ENCODE results near the gene ZNF33B. TPM values are rescaled to one million over a fixed set of nuclear protein-coding genes. Genes with fewer than 3 reads are reported as not detected.

The ZNF33B gene
- total RNA-seq, 1 donor from 2014 or later: 22.6 TPM

GRCh38 chr10:42635098-42635497, 3.3 kb downstream of the ZNF33B start:
- Histone ChIP-seq H3K4me3 (ENCODE audit: low read depth, low read length) (no peak overlapping the region), H3K36me3 (ENCODE audit: control insufficient read depth, insufficient read depth, low read length) (no peaks in the 10 kb centered on the region), H3K27me3 (ENCODE audit: control insufficient read depth, insufficient read depth, low read length) (no peaks in the 10 kb centered on the region)
- no peak for TF ChIP-seq CTCF (IDR thresholded peaks at IDR 0.05; ENCODE audit: insufficient read depth, low read length, severe bottlenecking)
- DNase-seq (ENCODE audit: low read depth) (no peak), FAIRE-seq (no peak)

GRCh38 chr10:42632564-42632963, 5.8 kb downstream of the ZNF33B start:
- no peak for TF ChIP-seq CTCF (IDR thresholded peaks at IDR 0.05; ENCODE audit: insufficient read depth, low read length, severe bottlenecking)
- DNase-seq (ENCODE audit: low read depth) (no peak), FAIRE-seq (no peak)
- H3K36me3 ChIP-seq (ENCODE audit: control insufficient read depth, insufficient read depth, low read length): no peaks in the 10 kb centered on the region
- H3K27me3 ChIP-seq (ENCODE audit: control insufficient read depth, insufficient read depth, low read length): no peaks in the 10 kb centered on the region
- no peak overlapping the region for H3K4me3 ChIP-seq (ENCODE audit: low read depth, low read length)

- no peak for DNase-seq (ENCODE audit: low read depth)
These were observed 7.7 kb downstream of the ZNF33B start for GRCh38 chr10:42630537-42631134.

GRCh38 chr10:42623929-42624328, 14.4 kb downstream of the ZNF33B start:
- FAIRE-seq (no peak), DNase-seq (ENCODE audit: low read depth) (no peak)
- Histone ChIP-seq H3K27me3 (ENCODE audit: control insufficient read depth, insufficient read depth, low read length) (no peaks in the 10 kb centered on the region), H3K4me3 (ENCODE audit: low read depth, low read length) (no peak overlapping the region), H3K36me3 (ENCODE audit: control insufficient read depth, insufficient read depth, low read length) (no peaks in the 10 kb centered on the region)
- TF ChIP-seq CTCF (IDR thresholded peaks at IDR 0.05; ENCODE audit: insufficient read depth, low read length, severe bottlenecking): no peak

More at GRCh38 chr10:42630537-42631134, 7.7 kb downstream of the ZNF33B start:
- no peaks in the 10 kb centered on the region for H3K27me3 ChIP-seq (ENCODE audit: control insufficient read depth, insufficient read depth, low read length)
- no peak for TF ChIP-seq CTCF (IDR thresholded peaks at IDR 0.05; ENCODE audit: insufficient read depth, low read length, severe bottlenecking)
- no peak for FAIRE-seq
- no peaks in the 10 kb centered on the region for H3K36me3 ChIP-seq (ENCODE audit: control insufficient read depth, insufficient read depth, low read length)
- no peak overlapping the region for H3K4me3 ChIP-seq (ENCODE audit: low read depth, low read length)

DNA sequence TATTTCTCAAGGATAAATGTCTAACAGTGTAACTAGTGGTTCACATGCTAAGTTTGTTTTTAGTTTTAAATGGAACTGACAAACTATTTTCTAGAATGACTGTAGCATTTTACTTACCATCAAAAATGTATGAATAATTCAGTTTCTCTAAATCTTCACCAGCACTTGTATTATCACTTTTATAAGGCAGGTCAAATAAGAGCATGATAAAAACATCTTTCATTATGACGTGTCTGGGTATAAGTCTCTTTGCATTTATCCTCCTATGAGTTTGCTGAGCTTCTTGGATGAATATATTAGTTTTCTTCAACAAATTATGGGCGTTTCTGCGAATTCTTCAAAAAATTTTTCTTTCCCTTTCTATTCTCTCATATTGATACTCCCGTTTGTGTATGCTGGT, 19.9 kb downstream of the ZNF33B start:
- DNase-seq (ENCODE audit: low read depth): no peak
- TF ChIP-seq CTCF (IDR thresholded peaks at IDR 0.05; ENCODE audit: insufficient read depth, low read length, severe bottlenecking): no peak
- Histone ChIP-seq H3K27me3 (ENCODE audit: control insufficient read depth, insufficient read depth, low read length) (no peaks in the 10 kb centered on the region), H3K4me3 (ENCODE audit: low read depth, low read length) (no peak overlapping the region), H3K36me3 (ENCODE audit: control insufficient read depth, insufficient read depth, low read length) (no peaks in the 10 kb centered on the region)
- no peak for FAIRE-seq

DNA sequence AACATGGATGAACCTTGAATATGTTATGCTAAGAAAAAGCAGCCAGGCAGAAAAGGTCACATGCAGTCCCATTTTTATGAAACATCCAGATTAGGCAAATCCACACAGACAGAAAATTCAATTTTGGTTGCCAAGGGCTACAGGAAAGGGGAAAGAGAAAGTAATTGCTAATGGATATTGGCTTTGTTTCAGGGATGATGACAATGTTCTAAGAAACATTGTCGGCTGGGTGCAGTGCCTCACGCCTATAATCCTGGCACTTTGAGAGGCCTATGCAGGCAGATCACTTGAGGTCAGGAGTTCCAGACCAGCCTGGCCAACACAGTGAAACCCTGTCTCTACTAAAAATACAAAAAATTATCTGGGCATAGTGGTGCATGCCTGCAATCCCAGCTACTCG, 23.0 kb downstream of the ZNF33B start:
- TF ChIP-seq CTCF (IDR thresholded peaks at IDR 0.05; ENCODE audit: insufficient read depth, low read length, severe bottlenecking): no peak
- Histone ChIP-seq H3K36me3 (ENCODE audit: control insufficient read depth, insufficient read depth, low read length) (no peaks in the 10 kb centered on the region), H3K27me3 (ENCODE audit: control insufficient read depth, insufficient read depth, low read length) (no peaks in the 10 kb centered on the region), H3K4me3 (ENCODE audit: low read depth, low read length) (no peak overlapping the region)
- DNase-seq (ENCODE audit: low read depth): no peak
- no peak for FAIRE-seq
